WI38 (cell line): ENCODE measurements around the gene MCCC2.

ENCODE experiments used
- H3K4me3 ChIP-seq: 2 replicates; pipeline ENCODE4 v1.5.1; 2011; ENCODE audit warnings: low read depth, mild to moderate bottlenecking, control low read depth, low read length
- CTCF ChIP-seq: IDR thresholded peaks from 2 replicates; pipeline ENCODE4 v1.5.1; 2012; ENCODE audit warnings: low read depth, mild to moderate bottlenecking, control low read depth, low read length

The MCCC2 gene

GRCh38 chr5:71697967-71698366 lies 110.8 kb downstream of the MCCC2 start:
- peak; percentile 59 for TF ChIP-seq CTCF
- no peak overlapping the region for H3K4me3 ChIP-seq

DNA sequence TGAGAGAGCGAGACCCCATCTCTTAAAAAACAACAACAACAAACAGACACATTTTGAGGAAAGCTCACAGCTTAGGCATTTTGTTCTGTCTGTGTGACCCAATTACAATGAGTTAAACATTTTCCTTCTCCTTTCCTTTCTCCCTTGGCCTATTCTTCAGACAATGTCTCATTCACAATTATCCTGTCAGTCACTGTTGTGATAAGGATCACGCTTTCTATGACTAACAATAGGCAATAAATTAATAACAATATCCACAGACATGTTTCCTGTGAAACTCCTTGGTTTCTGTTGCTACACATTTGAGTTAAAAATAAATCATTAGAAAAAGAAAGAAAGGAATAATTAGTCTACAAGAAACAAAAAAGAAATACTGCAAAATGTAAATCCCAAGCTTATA lies 112.1 kb downstream of the MCCC2 start:
- TF ChIP-seq CTCF, result no peak
- no peak overlapping the region for H3K4me3 ChIP-seq

DNA sequence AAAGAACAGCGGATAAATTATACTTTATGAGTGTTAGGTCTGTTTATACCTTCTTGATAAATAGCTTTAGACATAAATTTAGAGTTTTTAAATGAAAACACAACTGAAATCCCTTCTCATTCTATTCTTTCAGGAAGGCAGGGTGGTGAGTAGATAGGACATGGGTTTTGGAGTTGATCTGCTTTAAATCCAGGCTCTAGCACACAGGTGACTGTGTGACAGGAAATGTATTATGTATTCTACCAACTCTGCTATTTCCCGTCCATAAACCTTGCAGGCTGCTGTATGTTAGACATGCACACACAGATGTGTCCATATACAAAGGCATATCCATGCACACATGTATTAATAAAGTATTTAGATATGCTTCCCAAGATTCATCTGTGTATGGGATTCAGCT lies 112.6 kb downstream of the MCCC2 start:
- no peak for TF ChIP-seq CTCF

GRCh38 chr5:71700803-71701202 lies 113.7 kb downstream of the MCCC2 start:
- TF ChIP-seq CTCF, result no peak
- no peak overlapping the region for H3K4me3 ChIP-seq

More for the DNA sequence above, 112.6 kb downstream of the MCCC2 start:
- no peak overlapping the region for H3K4me3 ChIP-seq

- no peak overlapping the region for H3K4me3 ChIP-seq
- TF ChIP-seq CTCF, result no peak
Measured at GRCh38 chr5:71701407-71701806, 114.3 kb downstream of the MCCC2 start.

- TF ChIP-seq CTCF, result no peak
- H3K4me3 ChIP-seq, result no peak overlapping the region
Measured at GRCh38 chr5:71703941-71704340, 116.8 kb downstream of the MCCC2 start.

DNA sequence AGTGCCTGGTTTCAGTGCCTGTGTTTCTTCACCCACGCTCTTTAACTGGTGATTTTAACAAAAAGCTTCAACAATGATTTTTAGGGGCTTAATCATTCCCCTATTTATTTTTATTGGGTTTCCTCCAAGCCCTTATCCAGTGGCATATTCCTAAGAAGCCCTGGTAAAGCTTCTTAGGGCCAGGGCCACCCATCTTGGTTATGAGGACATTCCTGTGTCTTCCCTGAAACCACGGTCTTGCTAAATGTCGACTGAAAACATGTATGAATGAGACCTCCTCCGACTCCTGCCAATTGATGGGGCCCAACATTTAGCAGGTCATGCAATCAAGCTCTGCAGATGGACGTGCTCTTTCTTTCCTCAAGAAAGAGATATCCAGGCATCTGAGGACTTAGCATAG lies 118.3 kb downstream of the MCCC2 start:
- no peak overlapping the region for H3K4me3 ChIP-seq

More for the DNA sequence above, 118.3 kb downstream of the MCCC2 start:
- TF ChIP-seq CTCF, result no peak
